ENCODE results near the gene PYROXD2.

GRCh38 chr10:98374217-98374985, 40.6 kb downstream of the PYROXD2 start:
- TF ChIP-seq CTCF (IDR thresholded peaks at IDR 0.05), result no peak
- TF ChIP-seq POLR2AphosphoS5 (IDR thresholded peaks at IDR 0.05), result no peak
